HG03442 (cell line): Measurements from ENCODE around the gene ABR.
"Not testable (repeated sequence)": the region's sequence is repeated elsewhere in the genome, so short reads cannot be mapped to it uniquely, and the experiment has no call there.

Source experiments
- ATAC-seq: cut with Tn5 transposase; IDR thresholded peaks from one replicate; pipeline ENCODE4 v1.9.1; 2021; ENCODE audit warnings: mild to moderate bottlenecking, moderate library complexity; ENCODE audit not compliant: unreplicated experiment

The ABR gene

GRCh38 chr17:1122533-1123392 is 57.0 kb downstream of the ABR start:
- ATAC-seq: no peak

- ATAC-seq: not testable (repeated sequence)
Observed at GRCh38 chr17:1121442-1121817, 58.4 kb downstream of the ABR start.

- ATAC-seq: no peak
Observed at GRCh38 chr17:1120596-1121441, 59.0 kb downstream of the ABR start.

- no peak for ATAC-seq
Observed at GRCh38 chr17:1119924-1120323, 59.9 kb downstream of the ABR start.

GRCh38 chr17:1116602-1117001 is 63.2 kb downstream of the ABR start:
- ATAC-seq: no peak

- ATAC-seq: no peak
Observed at GRCh38 chr17:1112875-1113274, 66.9 kb downstream of the ABR start.

- no peak for ATAC-seq
Observed at GRCh38 chr17:1111599-1112443, 68.0 kb downstream of the ABR start.

- no peak for ATAC-seq
Observed at GRCh38 chr17:1110862-1111598, 68.8 kb downstream of the ABR start.

GRCh38 chr17:1110541-1110861 is 69.3 kb downstream of the ABR start:
- ATAC-seq: no peak

- ATAC-seq: no peak
Observed at GRCh38 chr17:1109606-1110540, 69.9 kb downstream of the ABR start.

- no peak for ATAC-seq
Observed at GRCh38 chr17:1108765-1109605, 70.8 kb downstream of the ABR start.

- no peak for ATAC-seq
Observed at GRCh38 chr17:1108478-1108764, 71.4 kb downstream of the ABR start.

GRCh38 chr17:1107777-1108477 is 71.9 kb downstream of the ABR start:
- ATAC-seq: no peak

- no peak for ATAC-seq
Observed at GRCh38 chr17:1107083-1107776, 72.6 kb downstream of the ABR start.

- ATAC-seq: no peak
Observed at GRCh38 chr17:1104222-1104621, 75.6 kb downstream of the ABR start.

- ATAC-seq: no peak
Observed at GRCh38 chr17:1100382-1100781, 79.4 kb downstream of the ABR start.

GRCh38 chr17:1099242-1099641 is 80.5 kb downstream of the ABR start:
- no peak for ATAC-seq
